ENCODE data around the gene DOCK11.

GRCh38 chrX:118562582-118563164 is 67.1 kb downstream of the DOCK11 start:
- no peak for TF ChIP-seq POLR2A (IDR thresholded peaks at IDR 0.05)
- TF ChIP-seq, protein P1, sequence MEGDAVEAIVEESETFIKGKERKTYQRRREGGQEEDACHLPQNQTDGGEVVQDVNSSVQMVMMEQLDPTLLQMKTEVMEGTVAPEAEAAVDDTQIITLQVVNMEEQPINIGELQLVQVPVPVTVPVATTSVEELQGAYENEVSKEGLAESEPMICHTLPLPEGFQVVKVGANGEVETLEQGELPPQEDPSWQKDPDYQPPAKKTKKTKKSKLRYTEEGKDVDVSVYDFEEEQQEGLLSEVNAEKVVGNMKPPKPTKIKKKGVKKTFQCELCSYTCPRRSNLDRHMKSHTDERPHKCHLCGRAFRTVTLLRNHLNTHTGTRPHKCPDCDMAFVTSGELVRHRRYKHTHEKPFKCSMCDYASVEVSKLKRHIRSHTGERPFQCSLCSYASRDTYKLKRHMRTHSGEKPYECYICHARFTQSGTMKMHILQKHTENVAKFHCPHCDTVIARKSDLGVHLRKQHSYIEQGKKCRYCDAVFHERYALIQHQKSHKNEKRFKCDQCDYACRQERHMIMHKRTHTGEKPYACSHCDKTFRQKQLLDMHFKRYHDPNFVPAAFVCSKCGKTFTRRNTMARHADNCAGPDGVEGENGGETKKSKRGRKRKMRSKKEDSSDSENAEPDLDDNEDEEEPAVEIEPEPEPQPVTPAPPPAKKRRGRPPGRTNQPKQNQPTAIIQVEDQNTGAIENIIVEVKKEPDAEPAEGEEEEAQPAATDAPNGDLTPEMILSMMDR (IDR thresholded peaks at IDR 0.05), result no peak
